Prostate gland (tissue), 2 donors: ENCODE measurements around the gene PFKFB3. TPM values are rescaled to one million over a fixed set of nuclear protein-coding genes. Genes with fewer than 3 reads are reported as not detected.
"Not testable (repeated sequence)": the region's sequence is repeated elsewhere in the genome, so short reads cannot be mapped to it uniquely, and the experiment has no call there.

Experiments used
- DNase-seq: peaks from one replicate; pipeline ENCODE4 v3.0.0-alpha.2; 2019; ENCODE audit warnings: low spot score
- H3K27ac ChIP-seq, 2 donors: fragments of 200-600 bp; sonication (generic); 2 replicates each; pipeline ENCODE4 v1.5.1; 2017 to 2019
- H3K27me3 ChIP-seq: fragments of 200-600 bp; sonication (generic); replicated peaks from 2 replicates; pipeline ENCODE4 v1.5.1; 2019; ENCODE audit not compliant: insufficient read depth
- H3K36me3 ChIP-seq, 2 donors: fragments of 200-600 bp; sonication (generic); 1 replicate in 1 of 2; 2 replicates in 1 of 2; pipeline versions ENCODE4 v1.5.1 to v1.8.1; 2017 to 2019
- H3K4me1 ChIP-seq: fragments of 200-600 bp; sonication (generic); replicated peaks from 2 replicates; pipeline ENCODE4 v1.5.1; 2019
- H3K4me3 ChIP-seq, 2 donors: fragments of 200-600 bp; sonication (generic); 2 replicates each; pipeline ENCODE4 v1.5.1; 2017 to 2019
- H3K9me3 ChIP-seq: fragments of 200-600 bp; sonication (generic); 2 replicates; pipeline ENCODE4 v1.5.1; 2017
- POLR2A ChIP-seq: fragments of 450-650 bp; IDR thresholded peaks from one replicate; pipeline ENCODE4 v1.6.1; 2016; ENCODE audit warnings: antibody characterized with exemption, mild to moderate bottlenecking
- POLR2AphosphoS5 ChIP-seq: sonication (generic); formaldehyde crosslinking; IDR thresholded peaks from one replicate; pipeline ENCODE4 v1.6.1; 2017; ENCODE audit warnings: antibody characterized with exemption
- WGBS: methylation state at CpG from one replicate; pipeline ENCODE4 v1.1.5; 2018; 5-methylcytosine and 5-hydroxymethylcytosine counted together
- intact Hi-C: fragments of 100-400 bp; cut with DNase I; formaldehyde crosslinking; loops from one replicate; pipeline ENCODE4 v1.14.2; 2022
- total RNA-seq, 2 donors: library from RNA; depleted of rRNA; stranded (reverse); fragments of >200 nt; gene quantifications; one replicate each; pipeline ENCODE4 v1.1.0, GENCODE V29; 2016
- TF ChIP-seq, protein P1 (sequence below), 4 experiments: fragments of 200-600 bp in 2 of 4; fragments of 450-650 bp in 2 of 4; sonication (generic) in 2 of 4; IDR thresholded peaks; 1 replicate in 3 of 4; 2 replicates in 1 of 4; pipeline ENCODE4 v1.5.1; 2016 to 2019; ENCODE audit warnings: antibody characterized with exemption in 4 of 4, mild to moderate bottlenecking in 2 of 4, moderate library complexity in 2 of 4

Gene PFKFB3
- total RNA-seq, 2 donors from 2014 or later = 24.3 to 52.7 TPM

DNA sequence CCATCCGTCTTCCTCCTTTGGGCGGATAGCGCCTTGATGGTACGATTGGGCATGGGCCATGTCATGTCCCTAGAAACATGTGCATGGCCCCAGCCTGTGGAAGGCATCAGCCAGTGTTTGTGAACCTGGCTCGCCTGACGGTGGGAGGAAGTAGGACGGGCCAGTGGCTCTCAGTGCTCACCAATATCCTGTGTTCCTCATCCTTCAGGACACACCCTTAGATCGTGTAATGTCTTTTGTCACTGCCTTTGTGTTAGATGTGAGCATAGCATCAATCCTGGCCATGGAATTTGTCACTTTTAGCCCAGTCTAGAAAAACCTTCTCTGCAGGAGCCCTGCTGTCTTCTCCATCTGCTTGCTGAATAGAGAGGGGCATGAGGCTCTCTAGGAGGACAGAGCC is 77.6 kb downstream of the PFKFB3 start:
- Histone ChIP-seq H3K9me3 (no peaks in the 10 kb centered on the region), H3K4me1 (no peaks in the 10 kb centered on the region), H3K27ac (no peak overlapping the region), H3K4me3 (no peak overlapping the region), H3K27me3 (no peaks in the 10 kb centered on the region), H3K36me3 (no peaks in the 10 kb centered on the region)
- intact Hi-C loops = no loop called here
- TF ChIP-seq, protein P1, sequence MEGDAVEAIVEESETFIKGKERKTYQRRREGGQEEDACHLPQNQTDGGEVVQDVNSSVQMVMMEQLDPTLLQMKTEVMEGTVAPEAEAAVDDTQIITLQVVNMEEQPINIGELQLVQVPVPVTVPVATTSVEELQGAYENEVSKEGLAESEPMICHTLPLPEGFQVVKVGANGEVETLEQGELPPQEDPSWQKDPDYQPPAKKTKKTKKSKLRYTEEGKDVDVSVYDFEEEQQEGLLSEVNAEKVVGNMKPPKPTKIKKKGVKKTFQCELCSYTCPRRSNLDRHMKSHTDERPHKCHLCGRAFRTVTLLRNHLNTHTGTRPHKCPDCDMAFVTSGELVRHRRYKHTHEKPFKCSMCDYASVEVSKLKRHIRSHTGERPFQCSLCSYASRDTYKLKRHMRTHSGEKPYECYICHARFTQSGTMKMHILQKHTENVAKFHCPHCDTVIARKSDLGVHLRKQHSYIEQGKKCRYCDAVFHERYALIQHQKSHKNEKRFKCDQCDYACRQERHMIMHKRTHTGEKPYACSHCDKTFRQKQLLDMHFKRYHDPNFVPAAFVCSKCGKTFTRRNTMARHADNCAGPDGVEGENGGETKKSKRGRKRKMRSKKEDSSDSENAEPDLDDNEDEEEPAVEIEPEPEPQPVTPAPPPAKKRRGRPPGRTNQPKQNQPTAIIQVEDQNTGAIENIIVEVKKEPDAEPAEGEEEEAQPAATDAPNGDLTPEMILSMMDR (IDR thresholded peaks at IDR 0.05) = no peak
- TF ChIP-seq POLR2AphosphoS5 = no peak
- TF ChIP-seq POLR2A = no peak
- 74% methylated on average over 8 of the region's 8 CpGs for WGBS
- DNase-seq = no peak

DNA sequence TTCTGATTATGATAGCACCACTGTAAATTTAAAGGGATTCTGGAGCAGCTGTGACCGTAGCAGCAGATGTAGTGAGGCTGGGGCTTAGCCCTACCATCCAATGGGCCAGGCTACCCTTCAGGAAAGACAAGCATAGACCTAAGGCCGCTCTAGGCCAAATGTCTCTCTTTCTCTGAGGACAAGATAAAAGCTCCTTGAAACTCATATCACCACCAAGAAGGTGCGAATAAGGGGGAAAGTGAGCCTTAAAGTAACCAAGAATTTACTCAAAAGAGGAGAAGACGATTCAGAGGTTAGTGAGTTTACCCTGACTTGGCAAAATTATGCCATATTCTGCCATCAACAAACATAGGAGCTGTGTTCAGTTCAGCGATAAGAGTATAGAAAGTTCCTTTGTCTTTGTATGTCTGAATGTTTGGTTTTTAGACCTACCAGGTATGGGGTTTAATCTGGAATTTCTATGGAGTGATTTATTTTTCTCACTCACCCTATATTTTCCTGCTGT is 79.8 kb downstream of the PFKFB3 start:
- DNase-seq = no peak
- intact Hi-C loops = no loop called here
- Histone ChIP-seq H3K9me3 (no peaks in the 10 kb centered on the region), H3K4me1 (no peaks in the 10 kb centered on the region), H3K36me3 (no peaks in the 10 kb centered on the region), H3K27ac (no peak overlapping the region), H3K4me3 (no peak overlapping the region), H3K27me3 (no peaks in the 10 kb centered on the region)
- TF ChIP-seq POLR2A (no peak), POLR2AphosphoS5 (no peak)
- TF ChIP-seq, protein P1 (IDR thresholded peaks at IDR 0.05) = no peak
- WGBS = 96% methylated on average over 5 of the region's 5 CpGs

DNA sequence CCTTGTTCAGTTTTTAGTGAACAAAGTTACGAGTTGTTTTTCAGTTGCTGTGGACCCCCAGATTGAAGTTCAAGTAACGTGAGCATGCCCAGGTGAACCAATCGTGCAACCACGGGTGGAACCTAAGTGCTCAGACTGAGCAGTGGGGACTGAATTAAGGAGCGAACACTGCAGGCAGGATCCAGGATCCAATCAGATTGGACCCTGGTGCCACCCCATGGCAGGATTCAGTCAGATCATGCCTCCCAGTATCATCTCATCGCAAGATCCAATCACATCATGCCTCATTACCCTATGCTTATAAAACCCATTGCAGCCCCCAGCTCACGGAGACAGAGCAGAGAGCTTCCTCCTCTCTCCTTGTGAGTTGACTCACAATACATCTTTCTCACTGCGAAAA is 80.9 kb downstream of the PFKFB3 start:
- Histone ChIP-seq H3K4me1 (no peaks in the 10 kb centered on the region), H3K4me3 (no peak overlapping the region), H3K9me3 (no peaks in the 10 kb centered on the region), H3K27ac (no peak overlapping the region), H3K36me3 (no peaks in the 10 kb centered on the region), H3K27me3 (no peaks in the 10 kb centered on the region)
- DNase-seq = no peak
- intact Hi-C loops = no loop called here
- WGBS = 93% methylated on average over 8 of the region's 8 CpGs
- TF ChIP-seq, protein P1 (IDR thresholded peaks at IDR 0.05) = no peak
- TF ChIP-seq POLR2AphosphoS5 (no peak), POLR2A (no peak)

DNA sequence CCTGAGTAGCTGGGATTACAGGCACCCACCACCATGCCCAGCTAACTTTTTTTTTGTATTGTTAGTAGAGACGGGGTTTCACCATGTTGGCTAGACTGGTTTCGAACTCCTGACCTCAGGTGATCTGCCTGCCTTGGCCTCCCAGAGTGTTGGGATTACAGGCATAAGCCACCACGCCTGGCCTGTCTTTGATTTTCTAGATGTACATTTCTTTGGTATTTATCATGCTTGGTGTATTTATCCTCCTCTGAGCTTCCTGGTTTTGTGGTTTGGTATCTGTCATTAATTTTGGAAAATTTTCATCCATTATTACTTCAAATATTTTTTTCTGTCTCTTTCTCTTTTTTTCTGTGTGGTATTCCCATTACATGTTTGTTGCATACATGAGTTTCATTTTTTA is 87.9 kb downstream of the PFKFB3 start:
- H3K9me3 ChIP-seq, H3K27me3 ChIP-seq, H3K4me3 ChIP-seq, H3K27ac ChIP-seq, intact Hi-C loops, DNase-seq, H3K4me1 ChIP-seq, H3K36me3 ChIP-seq: not testable (repeated sequence)
- WGBS = 80% methylated on average over 3 of the region's 3 CpGs

DNA sequence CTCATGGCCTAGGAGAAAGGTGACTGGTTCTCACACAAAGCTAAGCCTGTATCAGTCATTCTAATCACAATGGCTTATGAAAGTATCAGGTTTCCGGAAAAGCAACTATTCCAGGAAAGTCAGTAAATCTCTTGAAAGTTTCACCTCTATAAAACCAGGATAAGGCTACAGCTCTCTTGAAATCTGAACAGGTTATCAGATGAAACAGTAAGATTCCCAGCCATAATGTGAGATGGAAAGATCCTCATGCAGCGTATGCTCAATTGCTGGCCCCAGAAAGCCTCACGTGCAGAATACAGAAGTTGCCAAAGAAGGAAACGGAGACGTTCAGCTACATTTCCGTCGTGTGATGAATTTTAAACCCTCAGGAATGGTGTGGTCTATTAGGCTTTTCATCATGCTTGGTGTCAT is 90.0 kb downstream of the PFKFB3 start:
- Histone ChIP-seq H3K4me3 (no peak overlapping the region), H3K27me3 (no peaks in the 10 kb centered on the region), H3K36me3 (no peaks in the 10 kb centered on the region), H3K9me3 (no peaks in the 10 kb centered on the region), H3K4me1 (no peaks in the 10 kb centered on the region), H3K27ac (no peak overlapping the region)
- DNase-seq = no peak
- 19% methylated on average over 7 of the region's 7 CpGs for WGBS
- TF ChIP-seq POLR2AphosphoS5 (no peak), POLR2A (no peak)
- TF ChIP-seq, protein P1 (IDR thresholded peaks at IDR 0.05) = no peak
- intact Hi-C loops = no loop called here

DNA sequence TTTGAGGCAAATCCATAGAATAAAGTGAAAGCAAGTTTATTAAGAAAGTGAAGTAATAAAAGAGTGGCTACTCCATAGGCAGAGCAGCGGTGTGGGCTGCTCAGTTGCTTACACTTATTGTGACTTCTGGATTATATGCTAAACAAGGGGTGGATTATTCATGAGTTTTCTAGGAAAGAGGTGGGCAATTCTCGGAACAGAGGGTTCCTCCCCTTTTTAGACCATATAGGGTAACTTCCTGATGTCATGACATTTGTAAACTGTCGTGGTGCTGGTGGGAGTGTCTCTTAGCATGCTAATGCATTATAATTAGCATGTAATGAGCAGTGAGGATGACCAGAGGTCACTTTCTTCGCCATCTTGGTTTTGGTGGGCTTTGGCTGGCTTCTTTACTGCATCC is 93.7 kb downstream of the PFKFB3 start:
- H3K27me3 ChIP-seq, DNase-seq, H3K4me1 ChIP-seq, intact Hi-C loops, H3K27ac ChIP-seq, H3K9me3 ChIP-seq, H3K4me3 ChIP-seq, H3K36me3 ChIP-seq: not testable (repeated sequence)
- 83% methylated on average over 4 of the region's 4 CpGs for WGBS
